Fibroblast of upper back skin (primary cell): ENCODE results near the gene DAPK3.
"Not testable (repeated sequence)": the region's sequence is repeated elsewhere in the genome, so short reads cannot be mapped to it uniquely, and the experiment has no call there.

Experiments
- DNase-seq: peaks from one replicate; pipeline ENCODE4 v3.0.0-alpha.2; 2013

Gene DAPK3

DNA sequence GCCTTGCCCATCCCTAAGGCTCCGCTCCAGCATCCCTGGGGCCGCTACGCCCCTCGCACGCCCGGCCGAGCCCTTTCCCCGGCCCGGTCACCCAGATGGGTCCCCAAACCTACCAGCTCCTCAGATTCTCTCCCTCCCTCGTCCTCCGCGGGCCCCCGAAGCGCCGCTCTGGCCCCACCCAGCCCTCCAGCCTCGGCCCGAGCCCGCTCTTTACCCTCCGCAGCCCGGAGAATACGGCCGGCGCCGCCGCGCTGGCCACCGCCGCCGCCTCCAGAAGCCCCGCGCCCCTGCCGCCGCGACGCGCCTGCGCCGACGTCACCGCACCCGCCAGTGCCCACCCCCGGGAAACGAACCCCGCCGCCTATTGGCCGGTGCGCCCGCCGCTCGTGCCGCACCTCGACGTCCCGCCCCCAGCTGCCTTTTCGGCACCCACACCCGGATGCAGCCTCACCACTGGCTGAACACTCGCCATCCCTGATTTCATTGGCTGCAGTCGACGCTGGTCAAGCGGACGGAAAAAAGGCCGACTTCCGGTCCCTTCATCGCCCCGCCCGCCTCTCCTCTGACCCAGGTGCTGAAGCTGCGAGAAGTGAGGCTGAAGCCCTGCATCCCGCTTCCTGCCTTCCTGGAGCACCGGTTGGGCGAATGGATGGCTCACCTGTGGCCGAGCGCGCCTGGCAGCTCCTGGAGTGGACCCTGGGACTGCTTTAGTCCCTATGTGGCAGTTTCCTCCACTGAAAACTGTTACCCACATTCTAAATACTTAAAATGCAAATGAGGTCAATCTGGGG lies at the start of gene DAPK3:
DAPK3 (minus strand) TSS at position 292 of the 791 bp plus-strand sequence. CDS start 1,364 bp downstream, outside the sequence.
- peak; percentile 98 for DNase-seq

- no peak for DNase-seq
These were observed 48.7 kb upstream of the DAPK3 start for GRCh38 chr19:4019578-4019977.

DNA sequence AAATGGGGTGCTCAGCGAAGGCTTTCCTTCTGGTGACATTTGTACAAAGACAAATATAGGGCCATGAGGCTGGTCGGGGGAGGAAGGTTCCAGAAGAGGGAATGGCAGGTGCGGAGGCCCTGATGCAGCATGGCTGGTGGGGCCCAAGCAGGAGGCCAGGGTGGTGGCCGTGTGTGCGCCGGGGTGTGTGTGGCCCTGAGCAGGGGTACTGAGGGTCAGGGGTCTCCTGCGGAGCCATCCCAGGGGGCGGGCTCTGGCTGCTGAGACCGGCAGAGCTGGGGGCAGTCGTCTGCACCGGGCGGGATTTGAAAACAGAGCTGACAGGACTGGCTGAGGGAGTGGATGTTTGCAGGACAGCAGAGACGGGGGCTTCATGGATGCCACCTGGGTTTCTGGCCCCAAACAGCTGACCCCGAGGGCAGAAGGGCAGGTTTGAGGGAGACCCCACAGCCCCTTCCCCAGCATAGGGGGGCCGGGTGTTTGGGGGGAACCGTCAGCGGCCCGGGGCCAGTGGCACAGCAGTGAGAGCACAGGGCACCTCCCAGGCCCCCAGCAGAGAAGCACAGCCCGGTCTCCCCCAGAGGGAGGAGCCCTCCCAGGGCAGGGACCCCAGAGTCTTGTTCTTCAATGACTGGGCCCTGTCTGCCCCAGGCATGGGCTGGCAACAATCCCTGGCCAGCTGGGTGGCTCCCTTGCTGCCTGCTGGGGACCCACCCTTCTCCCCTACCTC lies 48.0 kb upstream of the DAPK3 start:
- DNase-seq, result no peak

GRCh38 chr19:4018140-4018613 lies 47.3 kb upstream of the DAPK3 start:
- no peak for DNase-seq

DNA sequence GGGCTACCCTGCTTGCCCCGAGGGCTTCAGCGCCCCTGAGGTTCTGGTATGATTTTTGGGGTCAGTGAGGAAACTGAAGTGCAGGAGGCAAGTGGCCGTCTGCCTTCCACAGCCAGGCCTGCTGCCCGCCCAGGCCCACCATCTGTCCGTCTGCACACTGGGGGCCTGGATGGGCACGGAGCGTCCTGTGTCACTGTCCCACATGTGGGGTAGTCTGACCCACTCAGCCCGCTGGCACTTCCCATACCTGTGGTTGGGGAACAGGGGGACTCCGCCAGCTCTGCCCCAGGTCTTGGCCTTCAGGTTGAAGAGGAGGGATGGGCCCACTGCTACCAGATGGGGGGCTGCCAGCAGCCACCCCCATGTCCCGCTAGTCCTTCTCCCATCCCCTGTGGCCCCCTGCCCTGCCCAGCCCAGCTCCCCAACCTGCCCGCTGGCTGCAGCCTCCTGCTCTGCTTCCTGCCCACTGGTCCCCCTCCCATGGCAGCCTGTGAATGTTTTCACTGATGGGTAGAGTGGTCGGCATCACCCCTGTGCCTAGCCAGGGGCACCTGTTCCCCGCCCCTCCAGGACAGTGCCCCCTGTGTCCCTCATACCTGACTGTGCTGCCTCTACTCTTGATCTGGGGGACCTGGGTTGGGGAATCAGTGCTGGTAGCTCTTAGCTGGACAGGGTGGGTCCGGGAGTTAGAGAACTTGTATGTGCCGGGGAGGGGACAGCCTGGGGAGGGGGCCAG lies 46.2 kb upstream of the DAPK3 start:
- DNase-seq, result no peak

- no peak for DNase-seq
These were observed 45.6 kb upstream of the DAPK3 start for GRCh38 chr19:4016486-4016885.

GRCh38 chr19:4015705-4016402 lies 45.0 kb upstream of the DAPK3 start:
- peak; percentile 18 for DNase-seq

- no peak for DNase-seq
These were observed 43.9 kb upstream of the DAPK3 start for GRCh38 chr19:4014541-4015491.

DNA sequence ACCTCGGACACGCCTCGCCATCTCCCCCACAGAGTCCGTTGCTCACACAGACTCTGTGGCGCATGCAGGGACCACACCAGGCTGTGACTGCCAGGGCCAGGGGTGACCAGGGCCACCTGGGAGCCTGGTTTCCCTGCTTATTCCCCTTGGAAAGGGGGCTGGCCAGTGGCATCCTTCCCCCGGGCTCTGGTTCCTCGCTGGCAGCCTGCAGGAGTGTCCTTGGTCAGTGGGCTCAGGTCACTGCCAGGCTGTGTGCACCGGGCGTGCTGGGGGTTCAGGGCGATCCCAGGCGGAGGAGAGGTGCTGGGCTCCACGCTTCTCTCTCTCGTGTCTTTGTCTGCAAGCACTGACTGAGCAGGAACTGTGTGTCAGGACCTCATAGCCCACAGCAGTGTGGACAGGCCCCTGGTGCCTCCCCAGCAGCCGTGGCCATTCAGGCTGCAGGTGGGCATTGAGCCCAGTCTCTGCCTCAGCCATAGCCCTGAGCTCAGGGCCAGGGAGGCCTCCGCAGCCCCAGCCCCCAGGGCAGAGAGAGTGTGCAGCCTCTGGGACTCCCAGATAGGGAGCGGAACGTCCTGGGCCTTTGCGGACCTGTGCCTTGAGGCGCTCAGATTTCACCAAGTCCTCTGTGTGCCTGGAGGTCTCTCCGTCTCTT lies 43.1 kb upstream of the DAPK3 start:
- DNase-seq, result no peak

- DNase-seq, result no peak
These were observed 42.2 kb upstream of the DAPK3 start for GRCh38 chr19:4012975-4013634.

GRCh38 chr19:4012092-4012974 lies 41.4 kb upstream of the DAPK3 start:
- DNase-seq, result no peak

- not testable (repeated sequence) for DNase-seq
These were observed 40.5 kb upstream of the DAPK3 start for GRCh38 chr19:4011430-4011829.

GRCh38 chr19:4010808-4011110 lies 39.9 kb upstream of the DAPK3 start:
- no peak for DNase-seq

- DNase-seq, result no peak
These were observed 39.3 kb upstream of the DAPK3 start for GRCh38 chr19:4009990-4010807.

DNA sequence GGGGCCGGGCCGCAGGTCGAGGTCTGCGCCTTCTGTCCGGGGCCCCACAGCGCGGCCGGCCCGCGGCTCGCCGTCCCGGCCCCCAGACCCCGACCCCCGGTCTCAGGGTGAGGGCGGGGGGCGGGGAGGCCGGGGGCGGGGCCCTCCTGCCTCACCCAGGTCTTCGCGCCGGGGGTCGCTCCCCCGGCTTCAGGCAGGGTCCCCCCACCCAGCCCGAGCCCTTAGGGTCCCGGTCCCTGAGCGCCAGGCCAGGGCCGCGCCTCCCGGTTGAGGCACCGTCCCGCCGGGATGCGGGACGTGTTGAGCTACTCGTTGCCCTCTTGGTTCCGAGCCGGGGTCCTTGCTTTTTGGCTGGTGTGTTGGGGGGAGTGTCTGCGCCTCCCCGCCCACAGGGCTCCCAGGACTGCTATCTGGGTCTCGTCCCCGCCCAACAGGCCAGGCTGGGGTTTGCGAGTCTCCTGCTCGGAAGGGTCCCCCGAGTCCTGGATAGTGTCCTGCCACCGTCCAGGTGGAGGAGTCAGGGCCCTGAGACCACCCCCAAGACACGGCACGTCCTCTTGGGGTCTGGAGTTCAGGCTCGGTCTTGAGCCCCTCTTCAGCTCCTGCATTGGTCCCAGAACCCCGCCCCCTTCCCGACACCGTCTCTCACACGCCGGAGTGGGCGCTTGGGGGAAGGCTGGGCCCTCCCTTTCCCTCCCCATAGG lies 37.1 kb upstream of the DAPK3 start:
- DNase-seq, result no peak

DNA sequence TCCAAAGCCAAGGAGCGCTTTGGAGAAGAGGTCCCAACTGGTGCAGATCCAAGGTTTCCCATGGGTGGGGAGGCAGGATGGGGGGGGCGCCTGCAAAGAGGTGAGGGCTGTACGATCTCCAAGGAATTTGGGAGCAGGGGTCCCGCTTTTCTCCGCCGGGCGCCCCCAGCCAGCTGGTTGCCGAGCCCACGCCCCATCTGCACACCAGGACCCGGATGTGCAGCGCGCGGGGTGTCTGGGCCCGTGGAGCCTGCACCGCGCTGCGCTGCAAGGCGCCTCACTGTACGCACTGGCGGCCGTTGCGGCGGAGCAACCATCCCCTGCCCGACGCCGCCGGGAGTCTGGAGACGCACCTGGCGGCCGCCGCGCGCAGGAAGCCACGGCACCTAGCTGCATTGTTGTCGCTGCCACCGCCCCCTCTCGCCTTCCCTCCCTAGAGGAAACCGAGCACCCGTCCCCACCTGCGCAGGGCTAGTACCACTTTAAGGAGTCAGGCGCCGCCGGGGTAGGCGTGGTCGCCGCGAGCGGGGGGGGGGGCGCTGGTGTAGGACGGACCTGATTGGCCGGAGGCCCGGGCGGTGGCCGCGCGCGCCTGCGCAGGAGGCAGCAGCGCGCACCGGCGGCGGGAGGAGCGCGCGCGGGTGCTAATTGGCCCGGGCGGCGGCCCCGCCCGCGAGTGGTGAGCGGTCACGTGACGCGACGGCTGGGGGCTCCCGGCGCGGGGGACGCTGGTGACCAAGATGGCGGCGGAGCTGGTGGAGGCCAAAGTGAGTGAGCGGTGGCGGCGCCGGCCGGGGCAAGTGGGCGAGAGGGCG lies 36.3 kb upstream of the DAPK3 start, which contains the start of gene PIAS4:
PIAS4 (plus strand) TSS at position 716 of the 815 bp plus-strand sequence; CDS start at position 741, 25 bp downstream.
- peak; percentile 92 for DNase-seq

DNA sequence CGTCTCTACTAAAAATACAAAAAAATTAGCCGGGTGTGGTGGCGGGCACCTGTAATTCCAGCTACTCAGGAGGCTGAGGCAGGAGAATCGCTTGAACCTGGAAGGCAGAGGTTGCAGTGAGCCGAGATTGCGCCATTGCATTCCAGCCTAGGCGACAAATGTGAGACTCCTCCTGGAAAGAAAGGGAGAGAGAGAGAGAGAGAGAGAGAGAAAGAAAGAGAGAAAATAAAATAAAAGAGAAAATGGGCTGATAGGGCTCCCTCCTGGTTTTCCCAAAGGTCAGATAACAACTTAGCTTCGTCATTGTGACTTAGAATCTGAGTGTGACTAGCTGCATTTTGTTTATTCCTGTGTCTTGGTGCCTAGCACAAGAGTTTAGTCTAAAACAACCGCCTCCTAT lies 34.5 kb upstream of the DAPK3 start:
- DNase-seq, result not testable (repeated sequence)
